Measurements from ENCODE around the gene THBS2. TPM values are rescaled to one million over a fixed set of nuclear protein-coding genes. Genes with fewer than 3 reads are reported as not detected.

Gene THBS2
- total and polyA plus RNA-seq, 10 of the 15 experiments (the other 5 are each of a cell fraction or from before 2014, with no cell fraction given): 0.07 to 0.10 TPM; not detected in 8

- TF ChIP-seq E2F8 (IDR thresholded peaks at IDR 0.05; ENCODE audit: low read depth, partially characterized antibody): no peak
- TF ChIP-seq MAX (IDR thresholded peaks at IDR 0.05; ENCODE audit: low read depth, low read length): no peak
- no peak for TF ChIP-seq NR2C2 (IDR thresholded peaks at IDR 0.05; ENCODE audit: borderline replicate concordance, control insufficient read depth, insufficient read length, low read depth)
- no peak for TF ChIP-seq ETV6 (conservative IDR thresholded peaks at IDR 0.05 in 1 of 2, IDR thresholded peaks at IDR 0.05 in 1 of 2; ENCODE audit: borderline replicate concordance in 1 of 2, low read depth in 1 of 2)
- no peak for TF ChIP-seq RB1 (IDR thresholded peaks at IDR 0.05; ENCODE audit: borderline replicate concordance)
- TF ChIP-seq ZNF622 (IDR thresholded peaks at IDR 0.05): no peak
- no peak for TF ChIP-seq HDAC6 (IDR thresholded peaks at IDR 0.05; ENCODE audit: unreplicated experiment)
Observed at GRCh38 chr6:169177516-169178166, 76.0 kb downstream of the THBS2 start (continued).

GRCh38 chr6:169176361-169176991, 77.2 kb downstream of the THBS2 start:
- no peaks in the 10 kb centered on the region for H3K4me1 ChIP-seq (ENCODE audit: control insufficient read depth, insufficient read depth, low read length)
- in situ Hi-C loops (cut with MboI) (no loop called here), intact Hi-C loops (cut with micrococcal nuclease; ENCODE audit: unreplicated experiment) (no loop called here)
- H4K20me1 ChIP-seq (ENCODE audit: control insufficient read depth, insufficient read depth): no peaks in the 10 kb centered on the region
- ATAC-seq (no peak), FAIRE-seq (no peak), DNase-seq (ENCODE audit: low read depth, low spot score) (no peak)
- no peak overlapping the region for H3K4me3 ChIP-seq
- ChIA-PET RAD21 (ENCODE audit: unreplicated experiment) (no interaction called here), POLR2A (no interaction called here), CTCF (no interaction called here), SMC1A (ENCODE audit: uncharacterized antibody, unreplicated experiment) (no interaction called here)
- no peak overlapping the region for H3K4me2 ChIP-seq (ENCODE audit: control insufficient read depth, insufficient read depth)
- H3K27ac ChIP-seq (ENCODE audit: control insufficient read depth, insufficient read depth): no peak overlapping the region
- BruUV-seq (replicated peaks): no TSS peak
- H3K27me3 ChIP-seq (replicated peaks in 1 of 2; ENCODE audit: control insufficient read depth in 2 of 2, insufficient read depth in 2 of 2, low read length in 1 of 2): no peaks in the 10 kb centered on the region
- no peaks in the 10 kb centered on the region for H3K79me2 ChIP-seq (ENCODE audit: control insufficient read depth, insufficient read depth, low read length)
- no peaks in the 10 kb centered on the region for H3K36me3 ChIP-seq (ENCODE audit: control insufficient read depth in 2 of 2, insufficient read depth in 2 of 2, low read length in 1 of 2)
- 27% methylated on average over 13 of the region's 15 CpGs for WGBS (ENCODE audit: insufficient coverage, insufficient replicate concordance, low lambda C conversion rate, missing lambda C conversion rate)
- no peak overlapping the region for H3K9ac ChIP-seq (ENCODE audit: control insufficient read depth, insufficient read depth, low read length)
- no peak overlapping the region for H2AFZ ChIP-seq (ENCODE audit: control insufficient read depth, low read depth, low read length)
- H3K9me3 ChIP-seq (replicated peaks; ENCODE audit: control insufficient read depth, insufficient read depth, low read length): no peaks in the 10 kb centered on the region
- no peak for TF ChIP-seq E2F4 (IDR thresholded peaks at IDR 0.05; ENCODE audit: low read depth, low read length)
- no peak for TF ChIP-seq RUNX3 (IDR thresholded peaks at IDR 0.05; ENCODE audit: low read length)
- no peak for TF ChIP-seq DPF2 (IDR thresholded peaks at IDR 0.05)
- no peak for TF ChIP-seq PAX5 (IDR thresholded peaks at IDR 0.05; ENCODE audit: borderline replicate concordance, low read depth, low read length)
- TF ChIP-seq POU2F2 (IDR thresholded peaks at IDR 0.05; ENCODE audit: borderline replicate concordance, low read depth, low read length): no peak
- TF ChIP-seq USF1 (IDR thresholded peaks at IDR 0.05; ENCODE audit: borderline replicate concordance, extremely low read length, insufficient read depth, low read depth, low read length): no peak

Data from GM12878 (cell line).